A673 (cell line): ENCODE results near the gene C1orf50.
"Not testable (repeated sequence)": the region's sequence is repeated elsewhere in the genome, so short reads cannot be mapped to it uniquely, and the experiment has no call there.

ENCODE experiments used
- EZH2 ChIP-seq: fragments of 200-600 bp; sonication (generic); IDR thresholded peaks from 2 replicates; pipeline ENCODE4 v1.6.1; 2017; ENCODE audit warnings: borderline replicate concordance, low read depth, mild to moderate bottlenecking, mixed read lengths, antibody characterized with exemption, low read length; ENCODE audit not compliant: poor library complexity, severe bottlenecking
- TF ChIP-seq, protein P1 (sequence below): fragments of 300-800, 200-600 bp; sonication (generic); conservative IDR thresholded peaks from 2 replicates; pipeline ENCODE4 v1.5.1; 2017; ENCODE audit warnings: low read depth, mild to moderate bottlenecking, antibody characterized with exemption, low read length, moderate library complexity, mixed read lengths

DNA sequence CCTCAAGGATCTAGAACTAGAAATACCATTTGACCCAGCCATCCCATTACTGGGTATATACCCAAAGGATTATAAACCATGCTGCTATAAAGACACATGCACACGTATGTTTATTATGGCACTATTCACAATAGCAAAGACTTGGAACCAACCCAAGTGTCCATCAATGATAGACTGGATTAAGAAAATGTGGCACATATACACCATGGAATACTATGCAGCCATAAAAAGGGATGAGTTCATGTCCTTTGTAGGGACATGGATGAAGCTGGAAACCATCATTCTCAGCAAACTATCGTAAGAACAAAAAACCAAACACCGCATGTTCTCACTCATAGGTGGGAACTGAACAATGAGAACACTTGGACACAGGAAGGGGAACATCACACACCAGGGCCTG is 47.8 kb downstream of the C1orf50 start:
- TF ChIP-seq, protein P1, sequence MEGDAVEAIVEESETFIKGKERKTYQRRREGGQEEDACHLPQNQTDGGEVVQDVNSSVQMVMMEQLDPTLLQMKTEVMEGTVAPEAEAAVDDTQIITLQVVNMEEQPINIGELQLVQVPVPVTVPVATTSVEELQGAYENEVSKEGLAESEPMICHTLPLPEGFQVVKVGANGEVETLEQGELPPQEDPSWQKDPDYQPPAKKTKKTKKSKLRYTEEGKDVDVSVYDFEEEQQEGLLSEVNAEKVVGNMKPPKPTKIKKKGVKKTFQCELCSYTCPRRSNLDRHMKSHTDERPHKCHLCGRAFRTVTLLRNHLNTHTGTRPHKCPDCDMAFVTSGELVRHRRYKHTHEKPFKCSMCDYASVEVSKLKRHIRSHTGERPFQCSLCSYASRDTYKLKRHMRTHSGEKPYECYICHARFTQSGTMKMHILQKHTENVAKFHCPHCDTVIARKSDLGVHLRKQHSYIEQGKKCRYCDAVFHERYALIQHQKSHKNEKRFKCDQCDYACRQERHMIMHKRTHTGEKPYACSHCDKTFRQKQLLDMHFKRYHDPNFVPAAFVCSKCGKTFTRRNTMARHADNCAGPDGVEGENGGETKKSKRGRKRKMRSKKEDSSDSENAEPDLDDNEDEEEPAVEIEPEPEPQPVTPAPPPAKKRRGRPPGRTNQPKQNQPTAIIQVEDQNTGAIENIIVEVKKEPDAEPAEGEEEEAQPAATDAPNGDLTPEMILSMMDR, result not testable (repeated sequence)
- TF ChIP-seq EZH2, result not testable (repeated sequence)
